NCI-H2107 (cell line): ENCODE measurements around the gene SRBD1.

Experiments
- DNase-seq: peaks from one replicate; lab custom pipeline; 2025; lab: John Stamatoyannopoulos, UW

SRBD1 gene

GRCh38 chr2:45631955-45632354 is 20.9 kb upstream of the SRBD1 start:
- no peak for DNase-seq

- no peak for DNase-seq
These were observed 20.3 kb upstream of the SRBD1 start for GRCh38 chr2:45631319-45631718.

- no peak for DNase-seq
These were observed 18.9 kb upstream of the SRBD1 start for GRCh38 chr2:45629971-45630370.

GRCh38 chr2:45627911-45628310 is 16.8 kb upstream of the SRBD1 start:
- no peak for DNase-seq

- no peak for DNase-seq
These were observed 15.5 kb upstream of the SRBD1 start for GRCh38 chr2:45626387-45627221.

- DNase-seq, result no peak
These were observed 14.8 kb upstream of the SRBD1 start for GRCh38 chr2:45625824-45626223.

- DNase-seq, result no peak
These were observed 12.0 kb upstream of the SRBD1 start for GRCh38 chr2:45623098-45623497.

- no peak for DNase-seq
These were observed 11.4 kb upstream of the SRBD1 start for GRCh38 chr2:45622336-45623075.

GRCh38 chr2:45617496-45617895 is 6.4 kb upstream of the SRBD1 start:
- no peak for DNase-seq

GRCh38 chr2:45616658-45617411 is 5.8 kb upstream of the SRBD1 start:
- no peak for DNase-seq

- DNase-seq, result no peak
These were observed 3.9 kb upstream of the SRBD1 start for GRCh38 chr2:45614871-45615415.

- DNase-seq, result no peak
These were observed 3.3 kb upstream of the SRBD1 start for GRCh38 chr2:45614330-45614729.

- DNase-seq, result no peak
These were observed 1.7 kb upstream of the SRBD1 start for GRCh38 chr2:45612731-45613130.

- no peak for DNase-seq
These were observed 1.2 kb upstream of the SRBD1 start for GRCh38 chr2:45612285-45612684.

- peak; percentile 22 for DNase-seq
These were observed 617 bp downstream of the SRBD1 start for GRCh38 chr2:45610281-45611019.

- no peak for DNase-seq
These were observed 3.4 kb downstream of the SRBD1 start for GRCh38 chr2:45607701-45608100.

- no peak for DNase-seq
These were observed 4.3 kb downstream of the SRBD1 start for GRCh38 chr2:45606796-45607195.

GRCh38 chr2:45605116-45605515 is 6.0 kb downstream of the SRBD1 start:
- DNase-seq, result no peak

- no peak for DNase-seq
These were observed 8.4 kb downstream of the SRBD1 start for GRCh38 chr2:45602624-45603023.

- DNase-seq, result no peak
These were observed 12.5 kb downstream of the SRBD1 start for GRCh38 chr2:45598545-45598944.

GRCh38 chr2:45596761-45597160 is 14.3 kb downstream of the SRBD1 start:
- no peak for DNase-seq
